ENCODE data around the gene LPGAT1. TPM values are rescaled to one million over a fixed set of nuclear protein-coding genes. Genes with fewer than 3 reads are reported as not detected.

The LPGAT1 gene
- total RNA-seq, 1 donor from 2014 or later = 73.2 TPM

- Mint-ChIP-seq H3K9me3 (ENCODE audit: unreplicated experiment) (peaks cover 3% of the 10 kb centered on the region), H3K27me3 (ENCODE audit: unreplicated experiment) (no peaks in the 10 kb centered on the region), H3K4me1 (ENCODE audit: low read depth, unreplicated experiment) (no peaks in the 10 kb centered on the region), H3K27ac (ENCODE audit: unreplicated experiment) (no peak overlapping the region), H3K4me3 (ENCODE audit: unreplicated experiment) (no peak overlapping the region), H3K36me3 (ENCODE audit: unreplicated experiment) (peaks cover 11% of the 10 kb centered on the region)
- DNase-seq = no peak
- TF ChIP-seq CTCF (IDR thresholded peaks at IDR 0.05; ENCODE audit: partially characterized antibody, unreplicated experiment) = no peak
Observed at GRCh38 chr1:211797994-211798393, 32.6 kb downstream of the LPGAT1 start.

- no peaks in the 10 kb centered on the region for H3K4me1 Mint-ChIP-seq (ENCODE audit: low read depth, unreplicated experiment)
- no peak for DNase-seq
- TF ChIP-seq CTCF (IDR thresholded peaks at IDR 0.05; ENCODE audit: partially characterized antibody, unreplicated experiment) = no peak
- H3K4me3 Mint-ChIP-seq (ENCODE audit: unreplicated experiment) = no peak overlapping the region
- H3K36me3 Mint-ChIP-seq (ENCODE audit: unreplicated experiment) = no peaks in the 10 kb centered on the region
- no peaks in the 10 kb centered on the region for H3K9me3 Mint-ChIP-seq (ENCODE audit: unreplicated experiment)
- H3K27me3 Mint-ChIP-seq (ENCODE audit: unreplicated experiment) = no peaks in the 10 kb centered on the region
- no peak overlapping the region for H3K27ac Mint-ChIP-seq (ENCODE audit: unreplicated experiment)
Observed at GRCh38 chr1:211791979-211792378, 38.6 kb downstream of the LPGAT1 start.

GRCh38 chr1:211789641-211790464, 40.7 kb downstream of the LPGAT1 start:
- no peak for DNase-seq
- no peak for TF ChIP-seq CTCF (IDR thresholded peaks at IDR 0.05; ENCODE audit: partially characterized antibody, unreplicated experiment)
- H3K36me3 Mint-ChIP-seq (ENCODE audit: unreplicated experiment) = no peaks in the 10 kb centered on the region
- H3K4me1 Mint-ChIP-seq (ENCODE audit: low read depth, unreplicated experiment) = no peaks in the 10 kb centered on the region
- no peaks in the 10 kb centered on the region for H3K9me3 Mint-ChIP-seq (ENCODE audit: unreplicated experiment)
- no peaks in the 10 kb centered on the region for H3K27me3 Mint-ChIP-seq (ENCODE audit: unreplicated experiment)
- no peak overlapping the region for H3K4me3 Mint-ChIP-seq (ENCODE audit: unreplicated experiment)
- no peak overlapping the region for H3K27ac Mint-ChIP-seq (ENCODE audit: unreplicated experiment)

- no peak overlapping the region for H3K27ac Mint-ChIP-seq (ENCODE audit: unreplicated experiment)
- no peak for DNase-seq
- H3K36me3 Mint-ChIP-seq (ENCODE audit: unreplicated experiment) = no peaks in the 10 kb centered on the region
- H3K4me3 Mint-ChIP-seq (ENCODE audit: unreplicated experiment) = no peak overlapping the region
- H3K9me3 Mint-ChIP-seq (ENCODE audit: unreplicated experiment) = no peaks in the 10 kb centered on the region
- no peaks in the 10 kb centered on the region for H3K27me3 Mint-ChIP-seq (ENCODE audit: unreplicated experiment)
- H3K4me1 Mint-ChIP-seq (ENCODE audit: low read depth, unreplicated experiment) = no peaks in the 10 kb centered on the region
- TF ChIP-seq CTCF (IDR thresholded peaks at IDR 0.05; ENCODE audit: partially characterized antibody, unreplicated experiment) = no peak
Observed at GRCh38 chr1:211788626-211789025, 41.9 kb downstream of the LPGAT1 start.

GRCh38 chr1:211783897-211784296, 46.7 kb downstream of the LPGAT1 start:
- no peak for TF ChIP-seq CTCF (IDR thresholded peaks at IDR 0.05; ENCODE audit: partially characterized antibody, unreplicated experiment)
- H3K4me1 Mint-ChIP-seq (ENCODE audit: low read depth, unreplicated experiment) = no peaks in the 10 kb centered on the region
- no peak overlapping the region for H3K4me3 Mint-ChIP-seq (ENCODE audit: unreplicated experiment)
- no peak for DNase-seq
- no peak overlapping the region for H3K27ac Mint-ChIP-seq (ENCODE audit: unreplicated experiment)
- H3K36me3 Mint-ChIP-seq (ENCODE audit: unreplicated experiment) = no peaks in the 10 kb centered on the region
- no peaks in the 10 kb centered on the region for H3K9me3 Mint-ChIP-seq (ENCODE audit: unreplicated experiment)
- H3K27me3 Mint-ChIP-seq (ENCODE audit: unreplicated experiment) = no peaks in the 10 kb centered on the region

All from glutamatergic neuron (in vitro differentiated cells).